HG03575 (cell line): ENCODE data around the gene NRG2.

ENCODE experiments used
- ATAC-seq: cut with Tn5 transposase; IDR thresholded peaks from one replicate; pipeline ENCODE4 v1.9.1; 2021; ENCODE audit not compliant: unreplicated experiment, insufficient number of reproducible peaks, low FRiP score; ENCODE audit errors: extremely low read depth

NRG2 gene

GRCh38 chr5:139897982-139898381 is 145.1 kb downstream of the NRG2 start:
- no peak for ATAC-seq

GRCh38 chr5:139897342-139897741 is 145.8 kb downstream of the NRG2 start:
- no peak for ATAC-seq

- ATAC-seq = no peak
Measured at GRCh38 chr5:139896718-139897117, 146.4 kb downstream of the NRG2 start.

GRCh38 chr5:139895647-139896046 is 147.5 kb downstream of the NRG2 start:
- no peak for ATAC-seq

- no peak for ATAC-seq
Measured at GRCh38 chr5:139895046-139895445, 148.1 kb downstream of the NRG2 start.

GRCh38 chr5:139893873-139894272 is 149.2 kb downstream of the NRG2 start:
- ATAC-seq = no peak

GRCh38 chr5:139889410-139889809 is 153.7 kb downstream of the NRG2 start:
- ATAC-seq = no peak

- ATAC-seq = no peak
Measured at GRCh38 chr5:139888370-139888769, 154.7 kb downstream of the NRG2 start.

GRCh38 chr5:139886213-139886612 is 156.9 kb downstream of the NRG2 start:
- ATAC-seq = no peak

- no peak for ATAC-seq
Measured at GRCh38 chr5:139885857-139886208, 157.3 kb downstream of the NRG2 start.

GRCh38 chr5:139885172-139885856 is 157.8 kb downstream of the NRG2 start:
- no peak for ATAC-seq

GRCh38 chr5:139884734-139885133 is 158.4 kb downstream of the NRG2 start:
- ATAC-seq = no peak

GRCh38 chr5:139884144-139884543 is 159.0 kb downstream of the NRG2 start:
- ATAC-seq = no peak

GRCh38 chr5:139882961-139883539 is 160.0 kb downstream of the NRG2 start:
- ATAC-seq = no peak

- ATAC-seq = no peak
Measured at GRCh38 chr5:139882316-139882715, 160.8 kb downstream of the NRG2 start.

GRCh38 chr5:139881143-139881733 is 161.9 kb downstream of the NRG2 start:
- no peak for ATAC-seq

- no peak for ATAC-seq
Measured at GRCh38 chr5:139880416-139881142, 162.5 kb downstream of the NRG2 start.

- no peak for ATAC-seq
Measured at GRCh38 chr5:139878093-139878492, 165.0 kb downstream of the NRG2 start.

- no peak for ATAC-seq
Measured at GRCh38 chr5:139877129-139877597, 165.9 kb downstream of the NRG2 start.

GRCh38 chr5:139875957-139876356 is 167.1 kb downstream of the NRG2 start:
- no peak for ATAC-seq
